Vagina (tissue), 2 donors: ENCODE results near the gene SLC7A6. TPM values are rescaled to one million over a fixed set of nuclear protein-coding genes. Genes with fewer than 3 reads are reported as not detected.
A peak's percentile ranks its signal among the peaks of the same experiment; 100 is the strongest.

Source experiments
- DNase-seq, 2 donors: peaks; one replicate each; pipeline ENCODE4 v3.0.0-alpha.2; 2017; ENCODE audit errors: extremely low spot score in 2 of 2
- H3K27ac ChIP-seq: fragments of 200-600 bp; sonication (generic); one replicate; pipeline ENCODE4 v1.5.1; 2019
- H3K27me3 ChIP-seq: fragments of 200-600 bp; sonication (generic); one replicate; pipeline ENCODE4 v1.5.1; 2019
- H3K36me3 ChIP-seq, 2 donors: fragments of 200-600 bp; sonication (generic); one replicate each; pipeline ENCODE4 v1.5.1; 2017 to 2019
- H3K4me1 ChIP-seq: fragments of 200-600 bp; sonication (generic); one replicate; pipeline ENCODE4 v1.5.1; 2019
- H3K4me3 ChIP-seq, 2 donors: fragments of 200-600 bp; sonication (generic); 1 replicate in 1 of 2; 2 replicates in 1 of 2; pipeline ENCODE4 v1.5.1; 2016 to 2019
- H3K9me3 ChIP-seq: fragments of 200-600 bp; sonication (generic); one replicate; pipeline ENCODE4 v1.5.1; 2019
- POLR2A ChIP-seq, 2 donors: fragments of 450-650 bp; IDR thresholded peaks; one replicate each; pipeline ENCODE4 v1.6.1; 2017; ENCODE audit warnings: antibody characterized with exemption in 2 of 2, mild to moderate bottlenecking in 2 of 2, moderate library complexity in 2 of 2
- POLR2AphosphoS5 ChIP-seq, 2 donors: sonication (generic); formaldehyde crosslinking; IDR thresholded peaks; one replicate each; pipeline ENCODE4 v1.9.0; 2017; ENCODE audit warnings: antibody characterized with exemption in 2 of 2, mild to moderate bottlenecking in 2 of 2, low read depth in 1 of 2; ENCODE audit not compliant: insufficient read depth in 1 of 2
- intact Hi-C: fragments of 100-400 bp; cut with DNase I; formaldehyde crosslinking; loops from one replicate; pipeline ENCODE4 v1.15.1; 2023
- total RNA-seq: library from RNA; depleted of rRNA; stranded (reverse); fragments of >200 nt; gene quantifications from one replicate; pipeline ENCODE4 v1.2.3, GENCODE V29; 2016
- TF ChIP-seq, protein P1 (sequence below), 3 experiments: fragments of 450-650 bp in 2 of 3; fragments of 200-600 bp in 1 of 3; sonication (generic) in 1 of 3; IDR thresholded peaks; one replicate each; pipeline ENCODE4 v1.5.1; 2017 to 2019; ENCODE audit warnings: antibody characterized with exemption in 3 of 3, mild to moderate bottlenecking in 2 of 3, moderate library complexity in 2 of 3

SLC7A6 gene
- total RNA-seq, 1 donor from 2014 or later: 35.1 TPM

DNA sequence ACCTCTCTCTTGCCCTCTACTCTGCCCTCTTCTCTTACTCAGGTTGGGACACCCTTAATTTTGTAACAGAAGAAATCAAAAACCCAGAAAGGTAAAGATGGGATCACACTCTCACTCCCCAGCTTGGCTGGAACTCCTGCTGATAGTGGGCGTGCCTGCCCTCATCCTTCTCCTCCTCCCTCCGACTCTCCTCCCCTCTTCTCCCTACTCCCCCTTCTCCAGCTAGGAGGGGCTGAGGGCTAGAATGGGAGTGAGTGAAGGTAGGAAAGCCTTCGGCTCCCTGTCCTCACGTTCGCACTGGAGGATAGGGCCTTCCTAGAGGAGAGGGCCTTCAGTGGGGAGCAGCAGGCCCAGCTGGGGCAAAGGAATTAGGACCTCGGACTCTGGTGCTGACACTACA lies 26.1 kb downstream of the SLC7A6 start:
- Histone ChIP-seq H3K27me3 (no peaks in the 10 kb centered on the region), H3K4me3 (no peak overlapping the region), H3K36me3 (peaks cover 0 to 16% of the 10 kb centered on the region in 2 donors), H3K4me1 (peaks cover 52% of the 10 kb centered on the region), H3K27ac (peak overlapping the region; percentile 60), H3K9me3 (no peaks in the 10 kb centered on the region)
- DNase-seq: no peak
- intact Hi-C loops: no loop called here
- no peak for TF ChIP-seq POLR2A (IDR thresholded peaks at IDR 0.05)
- no peak for TF ChIP-seq POLR2AphosphoS5 (IDR thresholded peaks at IDR 0.05; ENCODE audit: insufficient read depth in 1 of 2, low read depth in 1 of 2)

DNA sequence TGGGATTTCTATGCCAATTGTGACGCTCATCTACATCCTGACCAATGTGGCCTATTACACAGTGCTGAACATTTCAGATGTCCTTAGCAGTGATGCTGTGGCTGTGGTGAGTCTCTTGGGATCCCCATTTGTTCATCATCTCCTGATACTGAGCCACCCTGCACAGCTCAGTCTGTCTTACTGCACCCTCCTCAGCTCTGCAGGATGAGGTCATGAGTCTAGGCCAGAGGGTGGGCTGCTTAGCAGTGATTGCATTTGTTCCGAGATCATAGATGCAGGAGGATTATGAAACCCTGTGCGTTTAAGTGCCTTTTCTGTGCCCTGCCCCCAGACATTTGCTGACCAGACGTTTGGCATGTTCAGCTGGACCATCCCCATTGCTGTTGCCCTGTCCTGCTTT lies 26.9 kb downstream of the SLC7A6 start:
- H3K9me3 ChIP-seq: no peaks in the 10 kb centered on the region
- H3K27me3 ChIP-seq: no peaks in the 10 kb centered on the region
- no peak overlapping the region for H3K27ac ChIP-seq
- H3K36me3 ChIP-seq: peaks cover 0 to 17% of the 10 kb centered on the region in 2 donors
- DNase-seq: no peak
- TF ChIP-seq POLR2AphosphoS5 (IDR thresholded peaks at IDR 0.05; ENCODE audit: insufficient read depth in 1 of 2, low read depth in 1 of 2) (no peak), POLR2A (IDR thresholded peaks at IDR 0.05) (no peak)
- TF ChIP-seq, protein P1, sequence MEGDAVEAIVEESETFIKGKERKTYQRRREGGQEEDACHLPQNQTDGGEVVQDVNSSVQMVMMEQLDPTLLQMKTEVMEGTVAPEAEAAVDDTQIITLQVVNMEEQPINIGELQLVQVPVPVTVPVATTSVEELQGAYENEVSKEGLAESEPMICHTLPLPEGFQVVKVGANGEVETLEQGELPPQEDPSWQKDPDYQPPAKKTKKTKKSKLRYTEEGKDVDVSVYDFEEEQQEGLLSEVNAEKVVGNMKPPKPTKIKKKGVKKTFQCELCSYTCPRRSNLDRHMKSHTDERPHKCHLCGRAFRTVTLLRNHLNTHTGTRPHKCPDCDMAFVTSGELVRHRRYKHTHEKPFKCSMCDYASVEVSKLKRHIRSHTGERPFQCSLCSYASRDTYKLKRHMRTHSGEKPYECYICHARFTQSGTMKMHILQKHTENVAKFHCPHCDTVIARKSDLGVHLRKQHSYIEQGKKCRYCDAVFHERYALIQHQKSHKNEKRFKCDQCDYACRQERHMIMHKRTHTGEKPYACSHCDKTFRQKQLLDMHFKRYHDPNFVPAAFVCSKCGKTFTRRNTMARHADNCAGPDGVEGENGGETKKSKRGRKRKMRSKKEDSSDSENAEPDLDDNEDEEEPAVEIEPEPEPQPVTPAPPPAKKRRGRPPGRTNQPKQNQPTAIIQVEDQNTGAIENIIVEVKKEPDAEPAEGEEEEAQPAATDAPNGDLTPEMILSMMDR (IDR thresholded peaks at IDR 0.05): no peak
- H3K4me1 ChIP-seq: peaks cover 44% of the 10 kb centered on the region
- no peak overlapping the region for H3K4me3 ChIP-seq
- intact Hi-C loops: no loop called here

DNA sequence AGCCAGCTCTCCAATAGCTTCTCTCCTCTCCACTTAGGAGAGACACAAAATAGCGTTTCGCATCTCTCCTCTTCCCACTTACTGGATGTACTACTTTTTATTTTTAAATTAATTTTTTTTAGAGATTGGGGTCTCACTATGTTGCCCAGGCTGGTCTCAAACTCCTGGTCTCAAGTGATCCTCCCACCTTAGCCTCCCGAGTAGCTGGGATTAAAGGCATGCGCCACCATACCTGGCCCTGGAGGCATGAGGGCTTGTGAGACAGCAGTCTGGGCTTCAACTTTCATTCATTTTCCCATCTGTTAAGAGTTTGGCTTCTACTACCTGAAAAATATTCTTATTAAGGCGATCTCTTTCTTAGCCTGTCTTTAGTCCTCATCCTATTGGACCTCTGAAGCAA lies 28.1 kb downstream of the SLC7A6 start:
- DNase-seq: no peak
- intact Hi-C loops: no loop called here
- peaks cover 0 to 29% of the 10 kb centered on the region in 2 donors for H3K36me3 ChIP-seq
- no peaks in the 10 kb centered on the region for H3K9me3 ChIP-seq
- H3K27ac ChIP-seq: no peak overlapping the region
- peaks cover 32% of the 10 kb centered on the region for H3K4me1 ChIP-seq
- H3K27me3 ChIP-seq: no peaks in the 10 kb centered on the region
- TF ChIP-seq, protein P1 (IDR thresholded peaks at IDR 0.05): no peak
- no peak for TF ChIP-seq POLR2A (IDR thresholded peaks at IDR 0.05)
- no peak for TF ChIP-seq POLR2AphosphoS5 (IDR thresholded peaks at IDR 0.05; ENCODE audit: insufficient read depth in 1 of 2, low read depth in 1 of 2)
- H3K4me3 ChIP-seq: no peak overlapping the region

DNA sequence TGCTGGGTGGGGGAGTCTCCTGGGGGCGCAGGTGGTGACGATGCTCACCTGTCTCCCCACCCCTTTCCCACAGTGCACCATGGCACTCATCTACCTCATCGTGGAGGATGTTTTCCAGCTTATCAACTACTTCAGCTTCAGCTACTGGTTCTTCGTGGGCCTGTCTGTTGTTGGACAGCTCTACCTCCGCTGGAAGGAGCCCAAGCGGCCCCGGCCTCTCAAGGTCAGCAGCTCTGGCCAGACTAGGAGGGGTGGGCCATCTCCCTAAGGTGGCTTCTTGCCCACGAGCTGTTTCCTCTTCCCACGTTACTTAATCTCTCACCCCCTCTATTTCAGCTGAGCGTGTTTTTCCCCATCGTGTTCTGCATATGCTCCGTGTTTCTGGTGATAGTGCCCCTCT lies 32.0 kb downstream of the SLC7A6 start:
- DNase-seq: no peak
- H3K27me3 ChIP-seq: no peaks in the 10 kb centered on the region
- intact Hi-C loops: no loop called here
- H3K36me3 ChIP-seq: peaks cover 0 to 59% of the 10 kb centered on the region in 2 donors
- no peaks in the 10 kb centered on the region for H3K9me3 ChIP-seq
- peaks cover 16% of the 10 kb centered on the region for H3K4me1 ChIP-seq
- TF ChIP-seq, protein P1 (IDR thresholded peaks at IDR 0.05): no peak
- no peak for TF ChIP-seq POLR2A (IDR thresholded peaks at IDR 0.05)
- TF ChIP-seq POLR2AphosphoS5 (IDR thresholded peaks at IDR 0.05; ENCODE audit: insufficient read depth in 1 of 2, low read depth in 1 of 2): no peak
- no peak overlapping the region for H3K4me3 ChIP-seq
- H3K27ac ChIP-seq: no peak overlapping the region

DNA sequence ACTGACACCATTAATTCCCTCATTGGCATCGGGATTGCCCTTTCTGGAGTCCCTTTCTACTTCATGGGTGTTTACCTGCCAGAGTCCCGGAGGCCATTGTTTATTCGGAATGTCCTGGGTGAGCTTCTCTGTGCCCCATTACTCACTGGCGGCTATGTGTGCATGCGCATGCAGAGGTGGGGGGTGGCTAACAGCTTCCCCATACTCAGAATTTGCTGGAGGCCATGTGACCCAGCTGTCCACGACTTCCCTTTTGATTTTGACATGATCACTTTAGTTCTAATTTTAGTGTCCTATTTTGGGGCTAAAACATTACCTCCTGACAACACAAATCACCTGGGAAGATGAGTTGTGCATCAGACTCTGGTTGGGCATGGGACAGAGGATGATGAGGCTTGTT lies 32.4 kb downstream of the SLC7A6 start:
- H3K9me3 ChIP-seq: no peaks in the 10 kb centered on the region
- no peaks in the 10 kb centered on the region for H3K27me3 ChIP-seq
- no peak for DNase-seq
- peaks cover 16% of the 10 kb centered on the region for H3K4me1 ChIP-seq
- H3K27ac ChIP-seq: no peak overlapping the region
- TF ChIP-seq POLR2A (IDR thresholded peaks at IDR 0.05): no peak
- TF ChIP-seq POLR2AphosphoS5 (IDR thresholded peaks at IDR 0.05; ENCODE audit: insufficient read depth in 1 of 2, low read depth in 1 of 2): no peak
- TF ChIP-seq, protein P1 (IDR thresholded peaks at IDR 0.05): no peak
- H3K36me3 ChIP-seq: peaks cover 0 to 61% of the 10 kb centered on the region in 2 donors
- no peak overlapping the region for H3K4me3 ChIP-seq
- intact Hi-C loops: no loop called here
